CD4-positive, alpha-beta T cell treated with Interferon alpha-2 for 1 hour (primary cell): ENCODE measurements around the gene LAMA2.

Experiments
- DNase-seq, 2 donors: peaks; one replicate each; pipeline ENCODE4 v3.0.0-alpha.2; 2020 to 2022

Gene LAMA2

DNA sequence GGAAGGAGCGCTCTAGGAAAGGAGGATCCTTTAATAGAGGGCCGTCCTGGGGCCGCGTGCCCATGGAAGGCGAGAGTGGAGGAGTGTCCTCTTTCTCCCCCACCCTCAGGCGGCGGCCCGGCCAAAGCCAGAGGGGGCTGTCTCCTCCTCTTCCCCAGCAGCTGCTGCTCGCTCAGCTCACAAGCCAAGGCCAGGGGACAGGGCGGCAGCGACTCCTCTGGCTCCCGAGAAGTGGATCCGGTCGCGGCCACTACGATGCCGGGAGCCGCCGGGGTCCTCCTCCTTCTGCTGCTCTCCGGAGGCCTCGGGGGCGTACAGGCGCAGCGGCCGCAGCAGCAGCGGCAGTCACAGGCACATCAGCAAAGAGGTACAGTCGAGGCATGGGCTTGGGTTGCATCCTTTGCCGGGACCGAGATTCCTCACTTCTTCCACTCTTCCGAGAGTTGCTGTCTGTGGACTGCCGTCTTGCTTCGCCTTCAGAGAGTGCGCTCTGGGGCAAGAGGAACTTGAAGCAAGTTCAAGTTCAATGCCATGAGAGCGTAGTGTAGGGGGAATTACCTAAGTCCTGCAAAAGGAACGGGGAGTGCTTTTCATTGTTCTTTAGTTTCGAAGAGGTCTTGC lies at the start of gene LAMA2:
Gene LAMA2, plus strand, starts transcription at position 148 of the 621 bp plus-strand sequence. Its CDS starts 108 bp downstream, at position 256.
- DNase-seq = no peak

DNA sequence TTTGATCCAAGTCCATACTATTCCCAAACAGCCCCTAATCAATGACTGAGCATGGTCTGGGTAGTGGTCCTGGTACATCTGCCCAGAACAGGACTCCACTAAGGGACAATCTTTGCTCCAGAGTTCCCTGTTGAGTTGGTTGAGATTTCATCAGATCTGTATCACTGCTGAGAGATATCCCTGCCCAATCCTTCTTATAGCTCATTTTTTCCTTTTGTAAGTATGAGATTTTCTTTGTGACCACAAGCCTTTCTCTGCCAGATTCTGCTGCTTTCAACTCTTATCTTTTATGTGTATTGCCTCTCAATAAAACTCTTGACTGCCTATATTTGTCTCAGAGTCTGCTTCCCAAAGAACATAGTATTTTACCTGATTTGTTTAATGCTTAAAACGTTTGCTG lies 46.2 kb upstream of the LAMA2 start:
- no peak for DNase-seq

DNA sequence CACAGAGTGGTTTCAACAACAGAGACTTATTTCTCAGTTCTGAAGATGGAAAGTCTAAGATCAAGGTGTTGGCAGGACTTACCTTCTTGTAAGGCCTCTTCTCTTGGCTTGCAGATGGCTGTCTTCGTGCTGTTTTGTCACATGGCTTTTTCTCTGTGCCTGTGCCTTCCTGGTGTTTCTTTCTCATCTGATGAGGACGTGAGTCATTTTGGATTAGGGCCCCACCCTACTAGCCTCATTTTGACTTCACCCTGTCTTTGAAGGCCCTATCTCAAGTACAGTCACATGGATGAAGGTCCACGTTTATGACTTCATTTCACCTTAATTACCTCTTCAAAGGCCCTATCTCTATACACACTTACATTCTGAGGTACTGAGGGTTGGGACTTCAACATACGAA lies 41.4 kb upstream of the LAMA2 start:
- no peak for DNase-seq

DNA sequence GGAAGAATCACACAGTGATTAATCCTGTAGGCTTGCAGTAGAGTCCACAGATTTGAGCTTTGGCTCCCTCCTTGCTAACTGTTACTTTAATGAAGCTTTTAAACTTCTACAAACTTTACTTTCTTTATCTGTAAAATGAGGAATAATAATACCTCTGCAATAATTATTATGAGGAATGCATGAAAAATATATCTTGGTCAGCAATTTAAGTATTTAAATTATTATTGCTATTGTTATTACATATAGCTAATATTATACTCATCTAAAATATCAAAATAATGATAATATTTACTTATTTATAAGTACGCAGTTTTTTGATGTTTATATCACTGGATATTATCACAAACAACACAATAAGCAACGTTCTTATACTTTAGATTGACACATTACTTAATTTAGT lies 38.3 kb upstream of the LAMA2 start:
- no peak for DNase-seq

GRCh38 chr6:128847431-128848210 lies 35.3 kb upstream of the LAMA2 start:
- DNase-seq = no peak

- DNase-seq = no peak
Measured at GRCh38 chr6:128848212-128848935, 34.6 kb upstream of the LAMA2 start.

- DNase-seq = no peak
Measured at GRCh38 chr6:128855581-128856085, 27.3 kb upstream of the LAMA2 start.

DNA sequence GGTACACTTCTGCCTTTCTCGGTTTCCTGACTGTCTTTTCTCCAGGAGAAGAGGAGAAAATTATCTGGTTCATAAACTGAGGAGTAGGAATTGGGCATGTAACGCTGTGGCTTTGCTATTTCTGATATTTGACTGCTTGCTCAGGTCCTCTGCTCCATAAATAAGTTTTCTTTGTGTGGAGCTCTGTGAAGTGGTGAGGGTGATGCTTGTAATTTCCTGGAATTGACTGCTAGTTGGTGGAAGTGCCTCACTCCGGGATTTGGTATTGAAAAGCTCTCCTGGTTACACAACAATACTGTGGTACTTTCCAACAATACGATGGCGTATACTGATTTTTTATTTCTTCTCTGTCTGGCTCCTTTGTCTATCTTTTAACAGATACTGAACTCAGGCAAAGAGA lies 25.1 kb upstream of the LAMA2 start:
- DNase-seq = no peak

DNA sequence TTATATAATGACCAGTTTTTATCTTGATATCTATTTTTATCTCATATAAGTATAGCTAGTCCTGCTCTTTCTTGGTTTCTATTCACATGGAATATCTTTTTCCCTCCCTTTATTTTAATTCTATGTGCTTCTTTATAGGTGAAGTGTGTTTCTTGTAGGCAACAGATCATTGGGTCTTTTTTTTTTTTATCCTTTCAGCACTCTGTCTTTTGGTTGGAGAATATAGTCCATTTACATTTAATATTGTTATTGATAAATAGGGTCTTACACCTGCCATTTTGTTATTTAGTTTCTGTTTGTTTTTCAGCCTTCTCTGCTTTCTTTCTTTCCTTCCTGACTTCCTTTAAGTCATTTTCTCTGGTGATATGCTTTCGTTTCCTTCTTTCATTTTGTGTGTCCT lies 22.2 kb upstream of the LAMA2 start:
- DNase-seq = no peak

DNA sequence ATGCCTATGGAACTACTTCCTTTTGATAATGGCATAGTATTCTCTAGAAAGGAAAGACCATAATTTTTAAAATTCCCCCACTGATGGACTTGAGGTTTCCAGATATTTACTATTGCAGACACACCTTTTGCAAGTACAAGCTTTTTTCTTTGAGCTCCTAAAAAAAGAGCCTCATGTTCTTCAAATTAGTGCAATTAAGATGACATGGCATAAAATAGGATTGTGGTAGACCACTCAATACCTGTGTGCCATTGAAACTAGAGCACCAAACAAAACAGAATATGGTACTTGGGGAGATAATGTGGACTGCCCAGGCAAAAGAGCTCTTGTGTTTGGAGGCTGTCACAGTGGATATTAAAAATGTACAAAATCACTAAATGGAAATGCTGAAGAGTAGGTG lies 19.0 kb upstream of the LAMA2 start:
- no peak for DNase-seq

DNA sequence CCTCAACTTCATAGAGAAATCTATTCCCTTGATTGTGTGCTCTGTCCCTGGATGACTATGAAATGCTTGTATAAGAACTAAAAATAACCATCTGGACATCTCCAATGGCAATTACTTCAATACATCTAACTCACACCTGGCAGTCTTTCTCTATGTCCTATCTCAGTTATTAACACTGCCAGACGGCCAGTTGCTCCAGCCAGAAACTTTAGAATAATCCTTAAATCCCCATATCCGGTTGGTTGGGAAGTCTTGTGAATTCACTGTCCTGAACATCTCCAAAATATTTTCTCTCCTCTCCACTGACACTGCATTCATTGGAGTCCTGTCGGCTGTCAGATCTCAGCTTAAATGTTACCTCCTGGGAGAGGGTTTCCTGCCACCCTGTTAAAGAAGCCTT lies 12.2 kb upstream of the LAMA2 start:
- no peak for DNase-seq

- no peak for DNase-seq
Measured at GRCh38 chr6:128874863-128875262, 8.1 kb upstream of the LAMA2 start.

- no peak for DNase-seq
Measured at GRCh38 chr6:128882560-128882959, 378 bp upstream of the LAMA2 start.

DNA sequence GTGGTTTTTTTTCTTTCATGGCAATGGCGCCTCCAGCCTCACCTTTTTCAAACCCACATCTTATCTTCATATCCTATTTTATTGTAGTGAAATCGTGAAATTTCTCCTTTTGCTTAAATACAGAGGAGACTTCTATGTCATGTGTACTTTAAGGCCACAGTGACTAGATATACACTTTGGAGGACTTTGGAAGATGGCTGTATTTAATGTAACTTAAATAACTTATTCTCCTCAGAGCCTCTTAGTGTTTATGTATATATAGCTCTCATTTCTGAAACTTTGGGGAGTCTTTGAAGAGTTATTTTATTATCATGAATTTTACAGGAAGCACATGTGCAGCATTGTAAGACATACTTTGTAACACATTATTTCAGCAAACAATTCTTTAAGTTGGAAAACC lies 968 bp downstream of the LAMA2 start:
- no peak for DNase-seq

DNA sequence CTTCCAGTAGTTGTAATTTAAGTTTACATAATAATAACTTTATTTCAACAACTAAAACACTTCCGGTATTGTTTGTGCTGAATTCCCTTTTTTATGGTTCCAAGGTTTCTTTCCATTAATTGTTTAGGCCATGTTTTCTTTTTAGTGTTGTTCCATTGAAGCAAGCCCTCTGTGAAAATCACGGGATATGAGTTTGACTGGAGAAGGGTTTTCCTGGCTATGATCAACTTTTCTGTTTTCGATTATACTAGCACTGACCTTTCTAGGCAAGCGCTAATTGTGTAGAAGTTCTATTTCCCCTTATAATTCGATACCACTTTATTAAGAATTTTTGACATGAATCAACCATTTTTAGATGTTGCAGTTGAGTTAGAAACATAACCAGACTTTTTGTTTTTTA lies 2.4 kb downstream of the LAMA2 start:
- no peak for DNase-seq

DNA sequence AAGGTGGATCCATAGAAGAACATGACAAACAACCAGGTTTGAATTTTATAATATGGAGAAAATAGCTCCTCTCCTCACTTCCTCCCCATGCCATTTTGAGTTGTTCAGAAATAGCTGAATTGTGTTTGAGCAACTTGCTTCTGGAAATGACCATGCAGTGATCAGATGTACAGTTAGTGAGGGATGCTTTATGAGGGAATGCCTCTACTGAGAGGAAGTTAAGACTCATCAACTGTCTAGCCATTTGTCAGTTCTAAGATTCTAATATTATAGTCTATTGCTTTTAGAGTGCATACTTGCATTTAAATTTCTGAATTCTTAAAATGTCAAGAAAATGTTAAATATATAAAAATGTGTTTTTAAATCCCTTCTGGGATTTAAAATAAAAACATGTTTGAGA lies 3.8 kb downstream of the LAMA2 start:
- DNase-seq = no peak

DNA sequence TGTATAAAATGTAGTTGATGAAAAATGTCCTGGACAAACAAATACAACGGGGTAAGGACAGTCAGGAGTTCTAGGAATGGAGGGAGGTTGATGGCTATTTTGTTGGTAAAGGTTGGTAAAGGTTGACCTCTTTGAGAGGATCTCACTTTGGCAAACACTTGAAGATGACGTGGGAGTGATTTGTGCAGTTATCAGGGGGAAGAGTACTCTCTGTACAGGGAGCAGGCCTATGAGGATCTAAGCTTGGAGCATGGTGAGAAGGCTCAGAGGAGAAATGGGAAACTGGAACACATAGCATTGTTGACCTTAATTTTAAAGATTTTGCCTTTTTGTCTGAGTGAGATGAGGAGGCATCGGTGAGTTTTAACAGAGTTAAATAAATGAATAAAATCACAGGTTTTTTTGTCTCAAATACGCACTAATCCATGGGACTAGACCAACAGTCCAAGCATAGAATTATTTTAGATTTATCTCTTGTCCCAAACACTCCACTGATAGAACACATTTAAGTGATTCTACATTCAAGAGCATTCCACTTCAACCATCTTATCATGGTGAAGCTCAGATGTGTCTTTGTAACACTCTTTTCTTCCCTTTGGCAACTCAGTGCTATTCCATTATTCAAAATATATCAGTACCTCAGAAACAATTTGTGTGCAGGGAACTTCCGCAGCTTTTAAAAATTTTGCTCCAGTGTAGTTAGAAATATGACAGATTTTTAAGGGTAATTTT lies 5.7 kb downstream of the LAMA2 start:
- DNase-seq = no peak

DNA sequence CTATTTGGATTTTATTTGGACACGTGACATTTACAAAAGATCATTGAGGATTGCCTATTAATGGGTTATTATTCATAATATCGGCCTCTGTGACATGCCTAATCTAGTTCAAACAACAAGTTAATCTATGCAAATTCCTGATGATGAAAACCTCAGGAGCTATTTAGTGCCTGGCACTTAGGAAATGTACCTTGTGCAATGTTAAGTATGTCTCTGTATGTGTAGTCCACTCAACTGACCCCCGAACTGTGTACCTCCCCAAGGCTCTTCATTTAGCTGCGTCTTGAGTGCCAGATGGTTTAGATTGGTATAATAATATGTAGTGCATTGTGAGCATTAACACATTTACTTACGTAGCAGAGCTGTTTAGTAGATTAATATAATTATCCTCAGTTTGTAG lies 6.9 kb downstream of the LAMA2 start:
- no peak for DNase-seq

GRCh38 chr6:128892079-128892478 lies 9.1 kb downstream of the LAMA2 start:
- DNase-seq = no peak

- DNase-seq = no peak
Measured at GRCh38 chr6:128899341-128900050, 16.6 kb downstream of the LAMA2 start.

DNA sequence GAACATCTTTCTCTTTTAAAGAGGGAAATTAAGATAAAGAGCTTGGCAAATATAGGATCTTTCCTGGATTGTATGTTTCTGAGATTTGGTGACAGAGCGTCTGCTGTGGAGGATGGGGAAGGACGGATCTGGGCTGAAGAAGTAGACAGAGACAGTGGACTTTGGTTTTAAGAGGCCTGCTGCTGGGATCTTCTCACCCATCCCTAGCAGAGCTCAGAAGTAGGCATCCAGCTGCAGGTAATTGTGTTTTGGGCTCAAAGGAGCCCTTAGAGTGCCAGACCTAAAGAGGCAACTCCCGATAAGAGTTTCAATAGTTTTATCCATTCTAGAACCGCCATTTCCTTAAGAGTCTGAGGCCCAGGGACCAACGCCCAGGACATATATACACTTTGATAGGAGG lies 20.8 kb downstream of the LAMA2 start:
- no peak for DNase-seq

- no peak for DNase-seq
Measured at GRCh38 chr6:128914051-128914450, 31.1 kb downstream of the LAMA2 start.

DNA sequence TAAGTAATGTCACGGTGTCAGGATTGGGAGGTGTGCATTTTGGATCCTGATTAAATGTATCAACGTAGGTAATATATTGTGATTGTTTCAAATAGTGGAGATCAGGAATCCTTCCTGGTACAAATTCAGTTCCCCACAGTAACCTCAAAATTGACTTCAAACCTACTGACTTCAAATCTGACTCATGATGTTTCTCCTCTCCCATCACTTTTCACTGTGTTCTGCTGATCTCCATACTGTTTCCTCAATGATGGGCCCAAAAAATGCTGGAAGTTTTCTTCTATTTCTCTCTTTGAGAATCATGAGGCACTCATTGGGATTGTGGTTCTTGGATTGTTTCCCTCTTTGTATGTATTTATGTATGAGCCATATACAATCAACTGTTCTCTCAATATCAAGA lies 35.9 kb downstream of the LAMA2 start:
- no peak for DNase-seq
